ENCODE measurements around the gene ASB7.
"Not testable (repeated sequence)": the region's sequence is repeated elsewhere in the genome, so short reads cannot be mapped to it uniquely, and the experiment has no call there.

The ASB7 gene, protein sequence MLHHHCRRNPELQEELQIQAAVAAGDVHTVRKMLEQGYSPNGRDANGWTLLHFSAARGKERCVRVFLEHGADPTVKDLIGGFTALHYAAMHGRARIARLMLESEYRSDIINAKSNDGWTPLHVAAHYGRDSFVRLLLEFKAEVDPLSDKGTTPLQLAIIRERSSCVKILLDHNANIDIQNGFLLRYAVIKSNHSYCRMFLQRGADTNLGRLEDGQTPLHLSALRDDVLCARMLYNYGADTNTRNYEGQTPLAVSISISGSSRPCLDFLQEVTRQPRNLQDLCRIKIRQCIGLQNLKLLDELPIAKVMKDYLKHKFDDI

GRCh38 chr15:100602064-100602822 is at the start of gene ASB7, which contains the start of gene LINS1:
TSS of gene ASB7 (plus strand) at chr15:100602589. CDS start at chr15:100612217, 9,628 bp downstream.
TSS of gene LINS1 (minus strand) at chr15:100602184. CDS start at chr15:100580842, 21,342 bp downstream.
- peak; percentile 99 for DNase-seq

GRCh38 chr15:100553468-100553867 is 48.9 kb upstream of the ASB7 start:
- no peak for DNase-seq

- DNase-seq, result no peak
Measured at GRCh38 chr15:100558771-100559254, 43.6 kb upstream of the ASB7 start.

DNA sequence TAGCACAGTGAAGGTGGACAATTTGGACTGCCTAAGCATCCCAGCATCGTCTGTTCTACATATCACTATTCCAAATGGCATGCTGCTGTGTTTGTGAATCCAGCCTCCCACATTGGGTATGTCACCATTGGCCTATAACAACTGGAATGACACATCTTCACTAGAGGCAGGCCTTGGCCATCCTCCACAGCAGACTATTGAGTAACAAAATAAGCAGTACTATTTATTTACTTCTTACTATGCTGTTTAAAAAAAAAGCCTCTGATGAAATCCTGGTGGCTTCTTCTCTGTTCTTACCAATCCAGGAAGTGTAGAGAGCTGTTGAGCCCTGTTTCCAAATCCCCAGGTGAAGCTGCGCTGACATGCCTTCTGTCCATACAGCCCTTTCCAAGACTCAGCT is 43.1 kb upstream of the ASB7 start:
- DNase-seq, result no peak

- DNase-seq, result no peak
Measured at GRCh38 chr15:100560323-100560722, 42.1 kb upstream of the ASB7 start.

- no peak for DNase-seq
Measured at GRCh38 chr15:100565591-100565990, 36.8 kb upstream of the ASB7 start.

DNA sequence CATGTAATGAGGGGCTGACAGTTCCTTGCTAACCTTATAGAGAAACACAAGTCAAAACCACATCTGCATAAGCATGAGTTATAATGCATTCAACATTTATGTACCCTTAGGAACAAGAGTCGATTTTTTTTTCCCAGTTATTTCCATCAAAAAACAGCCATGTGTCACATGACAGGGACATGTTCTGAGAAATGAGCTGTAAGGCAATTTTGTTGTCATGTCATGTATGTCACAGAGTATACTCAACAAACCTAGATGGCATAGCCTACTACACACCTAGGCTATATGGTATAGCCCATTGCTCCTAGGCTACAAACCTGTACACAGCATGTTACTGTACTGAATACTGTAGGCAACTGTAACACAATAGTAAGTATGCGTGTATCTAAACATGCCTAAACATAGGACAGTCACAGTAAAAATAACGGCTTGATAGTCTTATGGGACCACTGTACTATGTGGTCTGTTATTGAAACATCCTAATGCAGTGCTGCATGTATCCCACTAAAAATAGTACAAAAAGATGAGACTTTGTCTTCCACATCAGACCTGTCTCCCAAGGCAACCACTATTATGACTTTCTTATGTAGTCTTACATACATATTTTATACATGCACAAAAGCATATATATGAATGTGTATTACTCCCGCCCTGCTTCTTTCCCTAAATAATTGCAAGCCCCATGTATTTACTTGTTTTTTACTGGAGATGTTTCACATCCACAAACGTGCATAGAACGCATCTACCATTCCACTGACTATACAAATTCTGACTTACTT is 35.4 kb upstream of the ASB7 start:
- DNase-seq, result no peak

- no peak for DNase-seq
Measured at GRCh38 chr15:100569391-100569790, 33.0 kb upstream of the ASB7 start.

DNA sequence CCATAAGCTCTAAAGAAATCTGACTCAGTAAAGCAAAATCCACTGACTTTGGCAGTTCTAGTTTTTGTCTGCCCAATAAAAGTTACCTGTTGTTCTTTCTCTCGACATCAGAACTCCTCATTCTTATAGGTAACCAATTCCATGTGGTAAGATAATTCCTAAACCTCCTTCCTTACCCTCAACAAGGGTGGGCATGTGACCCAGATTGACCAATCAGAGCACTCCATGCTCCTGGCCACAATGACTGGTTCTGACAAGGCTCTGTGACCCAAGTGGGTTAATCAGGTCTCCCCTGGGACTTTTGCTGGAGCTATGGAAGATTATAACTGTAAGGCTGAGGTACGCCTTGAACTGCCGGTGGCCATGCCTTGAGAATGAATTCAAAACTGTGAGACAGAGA is 32.1 kb upstream of the ASB7 start:
- DNase-seq, result no peak

DNA sequence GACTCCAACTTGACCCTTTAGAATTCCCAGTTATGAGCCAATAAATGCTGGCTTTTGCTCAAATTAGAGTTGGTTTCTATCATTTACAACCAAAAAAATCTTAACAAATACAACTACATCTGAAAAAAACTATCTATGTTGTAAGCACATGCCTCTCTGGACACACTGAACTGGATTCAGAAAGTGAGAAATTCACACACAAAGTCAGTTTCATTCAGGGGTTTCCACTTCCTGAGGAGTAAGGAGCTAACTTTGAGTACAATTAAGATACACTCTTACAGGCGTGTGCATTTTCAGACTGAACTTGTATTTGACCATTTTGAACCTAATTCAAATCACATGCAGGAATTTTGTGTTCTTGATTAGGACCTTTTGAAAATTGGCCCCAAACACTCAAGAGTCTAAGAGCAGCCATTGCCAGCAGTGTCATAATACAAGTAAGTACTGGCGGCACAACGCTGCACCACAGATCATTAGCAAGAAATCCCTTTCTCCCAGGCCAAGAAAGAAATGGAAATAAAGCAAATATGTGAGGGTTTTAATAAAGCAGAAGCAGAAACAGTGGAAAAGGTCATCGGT is 31.6 kb upstream of the ASB7 start:
- no peak for DNase-seq

GRCh38 chr15:100571592-100572167 is 30.7 kb upstream of the ASB7 start:
- DNase-seq, result no peak

DNA sequence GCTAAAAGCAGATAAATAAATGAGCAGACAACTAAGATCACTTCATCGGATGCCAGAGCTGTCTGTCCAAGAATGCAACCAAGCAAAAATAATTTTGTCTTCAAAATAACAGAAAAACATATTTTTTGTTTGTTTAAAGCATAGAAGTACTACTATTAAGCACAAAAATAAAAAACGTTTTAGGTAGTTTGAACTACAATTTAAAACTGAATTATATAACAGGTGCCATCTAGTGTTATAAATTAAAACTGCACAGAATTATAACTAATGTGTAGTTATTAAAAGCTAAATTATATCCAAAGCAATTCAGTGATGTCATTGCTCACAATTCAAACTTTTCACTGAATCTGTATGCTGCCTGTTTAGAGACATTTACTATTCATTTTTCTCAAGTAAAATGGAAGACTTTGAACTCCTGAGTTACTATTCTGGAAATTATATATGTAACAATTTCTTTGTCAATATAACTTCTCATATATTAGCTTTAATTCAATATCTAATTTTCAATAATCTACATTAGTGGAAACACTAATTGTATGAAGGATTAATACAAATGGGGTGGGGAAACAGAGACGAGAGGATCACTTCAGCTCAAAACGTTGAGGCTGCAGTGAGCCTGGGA is 29.9 kb upstream of the ASB7 start:
- no peak for DNase-seq

DNA sequence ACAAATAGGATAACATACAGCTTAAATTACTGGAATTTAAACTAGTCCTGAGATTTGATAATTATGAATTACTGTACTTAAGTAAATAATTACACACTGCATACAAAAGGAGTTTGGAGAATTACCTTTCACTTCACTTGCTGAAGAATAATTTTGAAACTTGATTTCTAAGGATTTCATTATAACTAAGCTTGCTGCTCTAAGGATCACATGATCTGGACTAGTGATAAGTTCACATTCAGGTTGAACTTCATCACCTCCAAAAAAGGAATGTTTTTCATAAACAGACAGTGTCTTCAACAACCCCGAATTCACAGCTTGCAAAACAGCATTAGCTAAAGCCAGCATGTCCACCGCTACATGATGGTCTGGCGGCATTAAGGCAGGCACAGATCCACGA is 28.9 kb upstream of the ASB7 start:
- no peak for DNase-seq

GRCh38 chr15:100580414-100580813 is 22.0 kb upstream of the ASB7 start:
- no peak for DNase-seq

GRCh38 chr15:100588638-100589242 is 13.6 kb upstream of the ASB7 start:
- DNase-seq, result no peak

- DNase-seq, result not testable (repeated sequence)
Measured at GRCh38 chr15:100591163-100591562, 11.2 kb upstream of the ASB7 start.

- no peak for DNase-seq
Measured at GRCh38 chr15:100591835-100592234, 10.6 kb upstream of the ASB7 start.

- DNase-seq, result no peak
Measured at GRCh38 chr15:100592898-100593297, 9.5 kb upstream of the ASB7 start.

- no peak for DNase-seq
Measured at GRCh38 chr15:100593431-100593830, 9.0 kb upstream of the ASB7 start.

- no peak for DNase-seq
Measured at GRCh38 chr15:100595964-100596363, 6.4 kb upstream of the ASB7 start.

- DNase-seq, result no peak
Measured at GRCh38 chr15:100596792-100597191, 5.6 kb upstream of the ASB7 start.

- DNase-seq, result no peak
Measured at GRCh38 chr15:100597862-100598261, 4.5 kb upstream of the ASB7 start.
